HCT116 (cell line): ENCODE results near the gene LDLRAD4. TPM values are rescaled to one million over a fixed set of nuclear protein-coding genes. Genes with fewer than 3 reads are reported as not detected.

Experiments used
- ATAC-seq: fragments of 200-7000 bp; cut with Tn5 transposase; 2 replicates; pipeline ENCODE4 v1.9.1; 2020; ENCODE audit warnings: mild to moderate bottlenecking, moderate library complexity
- BruUV-seq: library from RNA; stranded (reverse); fragments of 400-500 nt; replicated peaks from 2 replicates; lab custom pipeline; 2021; lab: Mats Ljungman, UMichigan
- CTCF ChIA-PET: fragments of 300-600 bp; sonication (Branson Sonifier 250); formaldehyde crosslinking; loops from one replicate; lab custom pipeline; 2021; ENCODE audit warnings: antibody characterized with exemption; lab: Charles Lee
- POLR2A ChIA-PET: fragments of 300-600, 350-600 bp; sonication (Branson Sonifier 250); formaldehyde crosslinking; loops from one replicate; lab custom pipeline; 2021; ENCODE audit warnings: antibody characterized with exemption; lab: Charles Lee
- RAD21 ChIA-PET, 2 experiments: fragments of 300-600 bp; sonication (Branson Sonifier 250); formaldehyde crosslinking; loops; one replicate each; lab custom pipeline; 2023; ENCODE audit warnings: low total read pairs in 2 of 2; ENCODE audit not compliant: uncharacterized antibody in 2 of 2, unreplicated experiment in 2 of 2, low non-redundant PET in 1 of 2; lab: Charles Lee
- DNase-seq: peaks from one replicate; pipeline ENCODE4 v3.0.0-alpha.2; 2010; ENCODE audit warnings: low read depth, low spot score
- H2AFZ ChIP-seq: fragments of 200-600 bp; shearing (Covaris generic), sonication (generic); 2 replicates; pipeline ENCODE4 v1.6.1; 2017; ENCODE audit warnings: low read depth, mixed run types, mixed read lengths, antibody characterized with exemption, low read length; ENCODE audit not compliant: poor library complexity, severe bottlenecking
- H3K27ac ChIP-seq: 2 replicates; pipeline ENCODE4 v1.5.1; 2012; ENCODE audit warnings: low read depth, low read length
- H3K27me3 ChIP-seq: fragments of 200-600 bp; sonication (generic); 2 replicates; pipeline ENCODE4 v1.6.1; 2016; ENCODE audit warnings: mixed run types, low read length, mixed read lengths; ENCODE audit not compliant: insufficient read depth
- H3K36me3 ChIP-seq, 2 experiments: fragments of 200-500 bp in 1 of 2; fragments of 200-600 bp in 1 of 2; sonication (Bioruptor generic) in 1 of 2; sonication (generic) in 1 of 2; 2 replicates each; pipeline versions ENCODE4 v1.5.1 to v1.6.1; 2014 to 2016; ENCODE audit warnings: low read length in 2 of 2, inconsistent platforms in 1 of 2, mixed read lengths in 1 of 2, mixed run types in 1 of 2; ENCODE audit not compliant: insufficient read depth in 2 of 2, control insufficient read depth in 1 of 2
- H3K4me1 ChIP-seq, 2 experiments: fragments of 200-600 bp in 1 of 2; sonication (generic) in 1 of 2; 2 replicates each; pipeline versions ENCODE4 v1.5.1 to v1.6.1; 2012 to 2017; ENCODE audit warnings: low read length in 2 of 2, inconsistent platforms in 1 of 2, mild to moderate bottlenecking in 1 of 2, mixed read lengths in 1 of 2, mixed run types in 1 of 2, moderate library complexity in 1 of 2; ENCODE audit not compliant: insufficient read depth in 2 of 2, control insufficient read depth in 1 of 2
- H3K4me2 ChIP-seq: fragments of 200-600 bp; sonication (generic); 2 replicates; pipeline ENCODE4 v1.6.1; 2017; ENCODE audit warnings: mixed run types, low read length, mixed read lengths
- H3K4me3 ChIP-seq, 2 experiments: fragments of 200-600 bp in 1 of 2; sonication (generic) in 1 of 2; replicated peaks in 1 of 2; 2 replicates each; pipeline ENCODE4 v1.5.1; 2011 to 2016; ENCODE audit warnings: low read length in 2 of 2, control low read depth in 1 of 2, low read depth in 1 of 2, mild to moderate bottlenecking in 1 of 2, mixed read lengths in 1 of 2, mixed run types in 1 of 2
- H3K79me2 ChIP-seq: fragments of 200-600 bp; sonication (generic); 2 replicates; pipeline ENCODE4 v1.6.1; 2017; ENCODE audit warnings: mild to moderate bottlenecking, mixed run types, low read length, moderate library complexity, mixed read lengths; ENCODE audit not compliant: insufficient read depth
- H3K9ac ChIP-seq: fragments of 200-600 bp; sonication (generic); 2 replicates; pipeline ENCODE4 v1.6.1; 2016; ENCODE audit warnings: low read length, mixed read lengths
- H3K9me2 ChIP-seq: fragments of 200-600 bp; sonication (generic), shearing (Covaris generic); 2 replicates; pipeline ENCODE4 v1.6.1; 2017; ENCODE audit warnings: mixed run types, mild to moderate bottlenecking, moderate library complexity; ENCODE audit not compliant: insufficient read depth
- H3K9me3 ChIP-seq, 2 experiments: fragments of 200-500 bp in 1 of 2; fragments of 200-600 bp in 1 of 2; sonication (Bioruptor generic) in 1 of 2; sonication (generic) in 1 of 2; 2 replicates each; pipeline ENCODE4 v1.6.1; 2014 to 2017; ENCODE audit warnings: low read length in 2 of 2, mixed read lengths in 2 of 2, inconsistent platforms in 1 of 2, low read depth in 1 of 2, mild to moderate bottlenecking in 1 of 2, mixed run types in 1 of 2, moderate library complexity in 1 of 2; ENCODE audit not compliant: control insufficient read depth in 1 of 2, insufficient read depth in 1 of 2
- H4K20me1 ChIP-seq: fragments of 200-600 bp; sonication (generic), shearing (Covaris generic); 2 replicates; pipeline ENCODE4 v1.6.1; 2017; ENCODE audit warnings: mixed run types, mild to moderate bottlenecking, moderate library complexity; ENCODE audit not compliant: insufficient read depth
- CEBPB ChIP-seq: IDR thresholded peaks from 2 replicates; pipeline ENCODE4 v1.6.1; 2012; ENCODE audit warnings: low read depth
- CTCF ChIP-seq, 3 experiments: fragments of 200-600 bp in 1 of 3; sonication (generic) in 1 of 3; IDR thresholded peaks in 2 of 3; conservative IDR thresholded peaks in 1 of 3; 2 replicates each; pipeline ENCODE4 v1.5.1; 2012 to 2017; ENCODE audit warnings: low read depth in 2 of 3, low read length in 2 of 3, antibody characterized with exemption in 1 of 3, borderline replicate concordance in 1 of 3, control low read depth in 1 of 3, mild to moderate bottlenecking in 1 of 3, mixed read lengths in 1 of 3, mixed run types in 1 of 3, moderate library complexity in 1 of 3; ENCODE audit not compliant: insufficient read depth in 1 of 3
- EGR1 ChIP-seq: IDR thresholded peaks from 2 replicates; pipeline ENCODE4 v1.6.1; 2012; ENCODE audit warnings: low read depth
- ELF1 ChIP-seq: IDR thresholded peaks from 2 replicates; pipeline ENCODE4 v1.6.1; 2012; ENCODE audit warnings: low read depth, borderline replicate concordance
- FOSL1 ChIP-seq: IDR thresholded peaks from 2 replicates; pipeline ENCODE4 v1.6.1; 2012; ENCODE audit warnings: low read depth
- JUND ChIP-seq: IDR thresholded peaks from 2 replicates; pipeline ENCODE4 v1.6.1; 2012
- MAX ChIP-seq: IDR thresholded peaks from 2 replicates; pipeline ENCODE4 v1.6.1; 2012
- POLR2AphosphoS5 ChIP-seq: IDR thresholded peaks from 2 replicates; pipeline ENCODE4 v1.6.1; 2011; ENCODE audit warnings: mild to moderate bottlenecking, low read depth, low read length, moderate library complexity
- RAD21 ChIP-seq: IDR thresholded peaks from 2 replicates; pipeline ENCODE4 v1.6.1; 2012; ENCODE audit warnings: low read depth, mild to moderate bottlenecking
- SIN3A ChIP-seq: IDR thresholded peaks from 2 replicates; pipeline ENCODE4 v1.6.1; 2012; ENCODE audit warnings: low read depth
- SP1 ChIP-seq: IDR thresholded peaks from 2 replicates; pipeline ENCODE4 v1.6.1; 2012; ENCODE audit warnings: low read depth
- YY1 ChIP-seq: IDR thresholded peaks from 2 replicates; pipeline ENCODE4 v1.6.1; 2011; ENCODE audit warnings: low read length, low read depth, moderate library complexity, mild to moderate bottlenecking; ENCODE audit not compliant: insufficient replicate concordance; ENCODE audit errors: extremely low read depth
- ZBTB33 ChIP-seq: IDR thresholded peaks from 2 replicates; pipeline ENCODE4 v1.6.1; 2011; ENCODE audit warnings: mild to moderate bottlenecking, low read length, moderate library complexity; ENCODE audit not compliant: insufficient replicate concordance; ENCODE audit errors: extremely low read depth
- ZFX ChIP-seq: fragments of 450-650 bp; IDR thresholded peaks from 2 replicates; pipeline ENCODE4 v1.6.1; 2017
- ZNF274 ChIP-seq: fragments of 200-500 bp; sonication (Bioruptor generic); IDR thresholded peaks from 2 replicates; pipeline ENCODE4 v1.6.1; 2014; ENCODE audit warnings: mild to moderate bottlenecking, low read depth, low read length, inconsistent platforms
- intact Hi-C: fragments of 100-400 bp; cut with micrococcal nuclease; formaldehyde crosslinking; loops from 2 replicates; pipeline ENCODE4 v1.10.0; 2022
- total RNA-seq: library from RNA; stranded (reverse); gene quantifications from one replicate; pipeline ENCODE4 v1.2.1, GENCODE V29; 2021; ENCODE audit not compliant: unreplicated experiment

Gene LDLRAD4
- total RNA-seq, 1 experiment from 2014 or later, result 1.2 TPM

- H3K36me3 ChIP-seq, result no peaks in the 10 kb centered on the region
- POLR2A ChIA-PET, result no interaction called here
- intact Hi-C loops, result no loop called here
- DNase-seq (no peak), ATAC-seq (no peak)
- H3K9me3 ChIP-seq, result no peaks in the 10 kb centered on the region
- no peaks in the 10 kb centered on the region for H4K20me1 ChIP-seq
- RAD21 ChIA-PET, result no interaction called here
- no peaks in the 10 kb centered on the region for H3K79me2 ChIP-seq
- H3K27me3 ChIP-seq, result 0 out of 2 replicates have a peak, but pooled peaks cover 5% of the 10 kb centered on the region
- no peak overlapping the region for H3K9ac ChIP-seq
- no peak for TF ChIP-seq CEBPB
- TF ChIP-seq ZFX, result no peak
- TF ChIP-seq SP1, result no peak
- TF ChIP-seq RAD21, result no peak
- no peak for TF ChIP-seq POLR2AphosphoS5
- no peak for TF ChIP-seq JUND
- TF ChIP-seq MAX, result no peak
- no peak for TF ChIP-seq YY1
- TF ChIP-seq EGR1, result no peak
- no peak for TF ChIP-seq ZBTB33
- TF ChIP-seq SIN3A, result no peak
- no peak for TF ChIP-seq ZNF274
- no peak for TF ChIP-seq CTCF (IDR thresholded peaks at IDR 0.05 in 2 of 3, conservative IDR thresholded peaks at IDR 0.05 in 1 of 3; ENCODE audit: borderline replicate concordance in 1 of 3, insufficient read depth in 1 of 3, low read depth in 2 of 3, low read length in 2 of 3)
- no peak for TF ChIP-seq ELF1
- no peak for TF ChIP-seq FOSL1
- H3K4me2 ChIP-seq, result no peak overlapping the region
- H3K4me1 ChIP-seq, result no peaks in the 10 kb centered on the region
- CTCF ChIA-PET, result no interaction called here
- BruUV-seq, result no TSS peak
- no peak overlapping the region for H3K4me3 ChIP-seq
- H3K9me2 ChIP-seq, result no peaks in the 10 kb centered on the region
- no peak overlapping the region for H3K27ac ChIP-seq
- H2AFZ ChIP-seq, result no peak overlapping the region
These were observed 88.0 kb downstream of the LDLRAD4 start for GRCh38 chr18:13306583-13306982.
